Adipose tissue (tissue), 3 donors: Measurements from ENCODE around the gene ATR. TPM values are rescaled to one million over a fixed set of nuclear protein-coding genes. Genes with fewer than 3 reads are reported as not detected.
"Not testable (repeated sequence)": the region's sequence is repeated elsewhere in the genome, so short reads cannot be mapped to it uniquely, and the experiment has no call there.

Source experiments
- H3K27ac ChIP-seq: one replicate; pipeline ENCODE4 v1.5.1; 2013; ENCODE audit warnings: low read depth, low read length
- WGBS, 3 donors: extraction: QIAGEN DNeasy Blood & Tissue Kit; methylation state at CpG; one replicate each; pipeline ENCODE4 v1.1.7; 2013; 5-methylcytosine and 5-hydroxymethylcytosine counted together
- polyA plus RNA-seq, 3 donors: library from polyadenylated mRNA; stranded (reverse); fragments of 200-250 nt; gene quantifications; one replicate each; pipeline ENCODE4 v1.2.3, GENCODE V29; 2013
- donor health status: healthy with polysubstance abuse.
- donor health status: Bipolar disorder and iron deficiency.
- donor health status: healthy.

The ATR gene
- polyA plus RNA-seq: 10 to 100 TPM in 1 of 3 donors, 1 to 10 TPM in 2; 5.6 to 10.1 (median 7.8) TPM

DNA sequence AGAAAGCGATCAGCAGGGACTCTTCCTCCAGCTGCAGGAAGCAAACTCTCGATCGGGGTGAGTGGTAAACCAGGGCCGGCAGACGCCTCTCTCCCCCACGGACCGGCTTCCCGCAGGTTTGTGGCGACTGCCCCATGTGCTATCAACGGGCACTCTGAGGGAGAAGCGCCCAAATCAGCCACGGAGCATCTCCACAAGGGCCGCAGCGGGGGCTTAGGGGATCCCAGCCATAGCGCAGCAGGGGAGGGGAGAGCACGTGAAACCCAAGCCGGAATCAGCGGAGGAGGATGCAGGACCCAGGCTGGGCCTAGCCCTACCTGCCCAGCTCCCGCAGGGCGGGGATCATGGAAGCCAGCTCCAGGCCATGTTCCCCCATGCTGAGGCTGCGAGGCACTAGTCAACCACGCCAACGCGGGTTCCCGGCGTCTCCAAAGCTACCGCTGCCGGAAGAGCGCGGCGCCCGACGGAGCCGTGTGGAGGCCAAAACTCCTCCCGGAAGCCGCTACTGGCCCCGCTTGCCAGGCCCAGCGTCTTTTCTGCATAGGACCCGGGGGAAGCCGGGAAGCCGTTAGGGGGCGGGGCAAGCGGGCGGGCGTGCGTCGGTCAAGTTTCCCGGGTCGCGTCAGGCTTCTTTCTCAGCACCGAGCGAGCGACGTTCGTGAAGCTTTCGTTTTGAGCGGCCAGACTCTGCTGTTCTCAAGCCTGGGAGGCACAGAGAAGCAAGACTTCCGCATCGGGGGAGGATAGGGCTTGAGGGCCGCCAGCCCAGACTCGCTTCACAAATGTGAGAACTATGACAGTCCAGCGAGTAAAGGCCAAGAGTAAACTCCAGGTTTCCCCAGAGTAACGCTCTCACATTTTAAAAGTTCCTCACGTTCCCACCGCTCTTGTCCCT is at the start of gene ATR:
Gene ATR (minus strand): TSS at position 405 of the 895 bp plus-strand sequence. CDS start 29 bp downstream, at position 376.
- peak within 1 kb of the TSS; percentile 95 for H3K27ac ChIP-seq
- 0 to 1% (median 0%) methylated on average over 65 of the region's 65 CpGs for WGBS, 3 donors

DNA sequence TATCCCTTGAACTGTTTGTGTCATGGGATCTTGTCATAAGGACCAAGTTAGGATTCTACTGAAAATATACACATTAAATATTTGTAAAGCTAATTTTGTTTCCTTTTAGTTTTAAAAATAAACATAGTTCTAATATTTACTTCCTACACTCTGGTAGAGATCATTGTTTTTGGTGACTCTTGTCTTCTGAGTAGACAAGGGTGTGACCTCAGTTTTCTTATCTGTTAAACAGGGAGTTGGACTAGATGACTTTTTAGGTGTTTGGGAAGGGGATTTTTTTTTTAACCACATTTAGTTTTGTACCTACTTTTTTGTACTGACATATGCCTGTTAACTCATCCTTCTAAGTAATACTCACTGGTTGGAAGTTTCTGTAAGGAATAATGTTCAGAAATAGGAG is 48.4 kb upstream of the ATR start:
- H3K27ac ChIP-seq: no peak overlapping the region

DNA sequence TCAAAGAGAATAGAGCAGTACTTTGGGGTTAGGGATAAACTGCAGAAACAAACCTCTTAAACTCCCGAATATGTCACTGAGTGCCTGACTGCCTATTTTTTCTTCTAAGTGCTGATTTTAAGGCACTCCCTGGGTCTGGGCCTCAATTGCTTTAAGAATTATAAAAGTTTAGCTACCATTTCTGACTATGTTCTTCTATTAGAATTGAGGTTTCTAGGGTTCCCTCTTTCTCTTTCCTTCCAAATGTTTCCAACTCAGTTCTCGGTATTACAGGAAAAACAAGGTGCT is 46.6 kb upstream of the ATR start:
- 88 to 95% (median 92%) methylated on average over 2 of the region's 2 CpGs for WGBS, 3 donors

DNA sequence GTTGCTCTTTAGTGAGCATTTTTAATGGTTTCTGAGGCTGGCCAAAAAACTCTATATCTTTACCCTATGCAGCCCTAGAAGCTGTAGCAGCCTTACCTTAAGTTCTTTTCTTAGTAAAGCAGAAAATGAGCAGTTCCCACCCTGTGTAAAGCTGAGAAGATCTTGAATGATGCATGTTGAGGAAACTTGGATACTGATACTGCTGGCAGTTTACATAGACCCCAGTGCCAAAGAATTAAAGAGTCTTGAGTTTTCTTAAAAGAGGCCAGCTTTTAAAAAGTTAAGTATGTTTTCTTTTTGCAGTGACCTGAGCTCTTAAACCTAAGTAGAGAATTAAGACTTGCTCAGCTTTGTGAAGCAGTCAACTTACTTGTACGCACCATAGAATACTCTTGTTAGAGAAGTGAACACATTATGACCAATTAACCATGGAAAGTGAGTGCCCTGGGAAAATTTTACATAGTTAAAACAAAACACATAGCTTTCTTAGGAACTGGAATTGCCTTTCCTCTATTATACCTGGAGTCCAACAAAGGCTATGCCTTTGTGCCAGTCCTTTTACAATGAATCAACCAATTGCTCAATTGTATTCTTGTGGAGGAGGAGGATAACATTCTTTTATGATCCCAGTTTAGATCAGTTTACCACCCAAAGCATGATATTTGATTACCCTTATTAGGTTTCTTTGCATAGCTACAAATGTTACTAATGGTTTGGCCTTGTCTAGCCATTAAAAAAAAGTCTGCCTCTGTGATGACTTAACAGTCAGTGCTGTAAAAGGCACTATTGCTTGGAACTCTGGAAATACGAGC is 46.0 kb upstream of the ATR start:
- 83 to 92% (median 90%) methylated on average over 2 of the region's 2 CpGs for WGBS, 3 donors

More for the DNA sequence above, 46.6 kb upstream of the ATR start:
- no peak overlapping the region for H3K27ac ChIP-seq

DNA sequence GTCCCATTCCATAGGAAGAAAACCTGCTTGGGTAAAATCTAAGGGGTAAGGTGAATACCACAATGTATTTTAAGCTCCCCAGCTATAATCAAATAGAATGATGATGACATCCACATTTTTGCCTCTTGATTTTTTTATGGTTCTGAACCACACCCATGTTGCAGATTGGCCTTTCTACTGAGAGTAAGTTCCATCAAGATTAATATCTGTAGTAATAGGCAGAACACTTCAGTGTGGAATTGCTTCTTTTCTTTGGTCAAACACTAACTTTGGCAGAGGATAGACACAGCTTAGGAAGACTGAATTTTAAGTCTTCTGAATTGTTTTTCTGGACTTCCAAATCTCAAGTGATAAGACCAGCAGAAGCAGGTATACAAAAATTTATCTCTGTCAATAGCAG is 44.7 kb upstream of the ATR start:
- H3K27ac ChIP-seq: no peak overlapping the region

More for the DNA sequence above, 46.0 kb upstream of the ATR start:
- no peak overlapping the region for H3K27ac ChIP-seq

DNA sequence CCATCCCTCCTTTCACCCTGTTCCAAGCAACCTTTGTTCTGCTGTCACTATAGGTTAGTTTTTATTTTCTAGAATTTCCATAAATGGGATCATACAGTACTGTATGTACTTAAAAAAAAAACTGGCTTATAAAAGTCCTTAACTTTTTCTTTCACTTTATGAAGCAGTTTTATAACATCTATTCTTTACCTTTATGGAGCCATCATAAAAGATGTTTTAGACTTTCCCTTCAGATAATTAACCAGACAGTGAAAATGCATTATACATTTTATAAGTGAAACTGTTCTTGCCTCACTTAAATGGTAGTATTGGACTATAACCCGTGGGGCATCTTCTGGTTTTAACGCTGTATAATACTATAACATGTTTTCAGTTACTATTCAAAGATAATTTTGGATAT is 43.9 kb upstream of the ATR start:
- 90 to 94% (median 91%) methylated on average over 2 of the region's 2 CpGs for WGBS, 3 donors
- H3K27ac ChIP-seq: no peak overlapping the region

DNA sequence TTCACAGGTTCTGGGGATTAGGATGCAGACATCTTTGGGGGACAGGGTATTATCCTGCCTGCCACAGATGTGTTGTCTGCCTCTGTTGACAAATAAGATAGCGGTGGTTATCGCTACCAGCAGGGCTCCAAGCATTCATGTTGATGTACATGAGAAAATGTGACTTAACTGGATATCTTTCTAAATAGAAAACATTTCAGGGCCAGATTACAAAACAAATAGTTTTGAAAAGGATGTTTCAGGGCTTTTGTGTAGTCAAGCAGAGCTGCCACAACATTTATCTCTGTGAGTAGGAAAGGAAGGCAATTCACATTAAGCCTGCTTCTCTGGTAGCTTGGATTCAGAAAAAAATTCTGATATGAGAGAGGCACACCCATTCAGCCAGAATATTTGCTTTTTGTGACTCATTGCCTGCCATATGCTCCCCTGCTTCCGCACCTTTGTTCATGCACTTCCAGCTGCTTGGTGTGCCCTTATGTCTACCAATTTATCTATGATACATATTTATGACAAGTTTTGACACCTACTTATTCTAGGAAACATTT is 40.5 kb upstream of the ATR start:
- H3K27ac ChIP-seq: no peak overlapping the region
- 79 to 95% (median 91%) methylated on average over 3 of the region's 3 CpGs for whole genome bisulfite sequencing, 3 donors

DNA sequence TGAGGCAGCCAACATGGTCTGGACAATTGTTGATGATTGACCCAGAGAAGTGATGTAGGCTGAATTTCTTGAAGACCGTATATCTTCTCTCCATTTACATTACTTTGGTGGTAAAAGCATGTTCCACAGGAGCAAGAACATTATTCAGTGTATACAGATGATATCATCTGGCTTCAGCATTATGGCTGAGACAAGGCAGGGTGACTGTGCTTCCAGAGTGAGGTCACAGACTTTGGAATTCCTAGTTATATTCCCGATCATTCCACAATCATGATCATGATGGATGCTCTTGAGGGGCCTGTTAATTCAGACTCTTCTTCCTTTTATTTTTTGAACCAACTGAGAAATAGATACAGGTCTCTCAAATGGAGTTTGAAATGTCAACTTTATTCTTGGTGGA is 36.6 kb upstream of the ATR start:
- no peak overlapping the region for H3K27ac ChIP-seq
- 86 to 94% (median 86%) methylated on average over 2 of the region's 2 CpGs for WGBS, 3 donors

DNA sequence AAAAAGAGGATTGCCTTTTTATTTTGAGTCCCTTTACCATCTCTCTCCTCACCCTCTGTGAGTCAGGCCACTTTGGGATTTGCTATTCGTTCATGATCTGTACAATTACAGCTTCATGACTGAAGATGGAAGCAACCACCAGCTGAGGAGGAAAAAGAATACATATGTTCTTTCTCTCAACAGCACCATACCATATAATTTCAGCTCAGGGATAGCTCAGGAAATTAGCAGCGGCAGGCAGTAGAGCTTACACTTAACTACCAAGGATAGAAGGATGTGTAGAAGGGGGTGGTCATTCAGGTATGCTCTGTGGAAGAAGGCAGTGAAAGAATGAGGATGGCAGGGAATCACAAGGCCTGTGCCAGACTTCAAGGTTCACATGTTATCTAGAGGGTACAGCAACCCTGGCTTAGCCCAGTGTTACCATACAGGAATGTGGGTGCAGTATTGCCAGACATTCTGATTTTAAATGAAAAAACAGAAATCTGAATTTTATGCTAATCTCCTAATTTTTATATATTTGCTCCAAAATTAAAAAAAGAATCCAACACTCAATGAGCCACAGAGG is 35.6 kb upstream of the ATR start:
- no peak overlapping the region for H3K27ac ChIP-seq
- WGBS, 3 donors: 88 to 93% (median 90%) methylated on average over 2 of the region's 2 CpGs

DNA sequence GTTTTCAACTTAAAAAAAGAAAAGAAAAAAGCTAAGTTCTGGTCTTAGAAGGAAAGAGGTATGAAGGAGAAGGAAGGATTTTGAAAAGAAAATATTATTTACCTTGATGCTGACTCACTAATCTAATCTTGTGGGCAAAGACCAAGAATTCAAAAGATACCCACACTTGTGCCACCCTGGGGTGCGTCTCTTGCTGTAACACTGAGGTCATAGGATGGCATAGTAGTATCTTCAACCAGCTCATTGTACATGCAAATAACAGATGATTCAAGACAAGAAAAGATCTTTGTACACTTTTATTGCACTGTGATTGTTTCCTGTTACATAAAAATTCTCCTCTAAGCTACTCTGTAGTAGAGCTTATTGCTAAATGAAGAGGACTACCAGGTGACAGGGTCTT is 35.0 kb upstream of the ATR start:
- WGBS, 3 donors: 81 to 86% (median 83%) methylated on average over 1 of the region's 1 CpG

DNA sequence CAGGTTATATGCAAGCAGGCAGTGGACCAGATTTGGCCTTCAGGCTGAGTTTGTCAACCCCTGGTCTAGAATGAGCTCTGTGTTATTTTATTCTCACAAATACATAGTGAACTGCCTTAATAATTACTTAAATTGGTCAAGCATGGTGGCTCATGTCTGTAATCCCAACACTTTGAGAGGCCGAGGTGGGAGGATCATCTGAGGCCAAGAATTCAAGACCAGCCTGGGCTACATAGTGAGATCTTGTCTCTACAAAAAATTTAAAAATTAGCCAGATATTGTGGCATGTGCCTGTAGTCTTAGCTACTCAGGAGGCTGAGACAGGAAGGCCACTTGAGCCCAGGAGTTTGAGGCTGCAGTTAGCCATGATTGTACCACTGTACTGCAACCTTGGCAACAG is 32.7 kb upstream of the ATR start:
- 91 to 98% (median 92%) methylated on average over 1 of the region's 1 CpG for WGBS, 3 donors

More for the DNA sequence above, 35.0 kb upstream of the ATR start:
- H3K27ac ChIP-seq: no peak overlapping the region

DNA sequence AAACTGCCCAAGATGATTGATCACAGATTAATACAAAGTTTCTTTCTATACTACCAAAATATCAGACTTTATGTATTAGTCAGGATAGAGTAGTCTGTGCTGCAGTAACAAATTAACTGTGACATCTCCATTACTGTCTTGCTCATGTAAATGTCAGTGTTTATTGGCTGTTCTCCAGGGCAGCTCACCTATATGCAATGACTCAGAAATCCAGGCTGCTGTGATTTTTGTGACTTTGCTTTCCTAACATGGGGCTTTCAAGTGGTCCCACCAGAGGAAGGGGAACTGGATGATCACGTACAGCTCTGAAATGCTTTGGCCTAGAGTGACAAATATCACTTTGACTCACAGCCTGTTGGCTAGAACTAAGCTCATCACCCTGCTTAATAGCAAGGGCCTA is 30.6 kb upstream of the ATR start:
- 75 to 86% (median 77%) methylated on average over 1 of the region's 1 CpG for WGBS, 3 donors
- H3K27ac ChIP-seq: no peak overlapping the region

More for the DNA sequence above, 32.7 kb upstream of the ATR start:
- no peak overlapping the region for H3K27ac ChIP-seq

DNA sequence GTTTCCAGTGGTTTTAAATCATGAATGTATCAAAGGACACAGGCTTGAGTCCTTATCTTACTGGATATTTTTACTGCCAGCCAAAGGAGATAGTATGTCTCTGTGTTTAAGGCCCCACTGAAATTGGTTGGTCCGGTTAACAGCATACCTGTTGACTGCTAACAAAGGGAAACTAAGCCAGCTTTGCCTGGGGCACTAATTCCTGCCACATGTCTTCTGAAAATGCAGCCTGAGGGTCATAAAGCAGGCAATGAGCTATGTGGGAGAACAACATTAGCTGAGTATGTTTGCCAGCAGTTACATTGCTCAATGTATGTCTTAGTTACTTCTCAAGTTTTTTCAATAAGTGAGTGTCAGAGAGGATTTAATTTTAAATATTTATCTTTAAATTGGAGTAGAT is 30.1 kb upstream of the ATR start:
- H3K27ac ChIP-seq: no peak overlapping the region
- 84 to 100% (median 92%) methylated on average over 1 of the region's 1 CpG for WGBS, 3 donors

DNA sequence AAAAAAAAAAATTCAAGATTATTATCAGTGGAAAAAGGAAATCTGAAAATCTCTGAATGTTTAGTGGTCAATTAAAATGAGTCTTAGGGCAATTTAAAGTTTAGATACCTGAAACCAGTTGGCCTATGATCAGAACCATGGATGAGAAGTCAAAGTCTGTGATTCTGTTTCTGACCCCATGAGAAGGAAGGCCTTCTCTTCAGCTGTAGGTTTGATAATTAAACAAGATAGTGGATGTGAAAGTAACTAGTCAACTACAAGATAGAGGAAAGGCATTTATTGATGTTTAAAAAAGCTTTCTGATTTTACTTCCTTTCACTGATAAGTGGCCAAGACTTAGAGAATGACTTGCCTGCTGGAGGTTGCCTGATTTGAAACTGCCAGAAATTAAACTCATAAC is 26.4 kb upstream of the ATR start:
- H3K27ac ChIP-seq: no peak overlapping the region

DNA sequence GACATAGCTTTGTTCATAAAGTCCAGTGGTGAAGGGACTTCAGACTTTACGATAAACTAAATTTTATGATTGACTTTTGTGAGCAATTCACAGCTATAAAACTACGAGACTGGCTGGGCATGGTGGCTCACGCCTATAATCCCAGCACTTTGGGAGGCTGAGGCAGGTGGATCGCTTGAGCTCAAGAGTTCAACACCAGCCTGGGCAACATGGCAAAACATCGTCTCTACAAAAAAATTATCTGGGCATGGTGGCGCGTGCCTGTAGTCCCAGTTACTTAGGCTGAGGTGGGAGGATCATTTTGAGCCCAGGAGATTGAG is 24.8 kb upstream of the ATR start:
- WGBS, 3 donors: 88 to 95% (median 91%) methylated on average over 7 of the region's 7 CpGs
- H3K27ac ChIP-seq: not testable (repeated sequence)

DNA sequence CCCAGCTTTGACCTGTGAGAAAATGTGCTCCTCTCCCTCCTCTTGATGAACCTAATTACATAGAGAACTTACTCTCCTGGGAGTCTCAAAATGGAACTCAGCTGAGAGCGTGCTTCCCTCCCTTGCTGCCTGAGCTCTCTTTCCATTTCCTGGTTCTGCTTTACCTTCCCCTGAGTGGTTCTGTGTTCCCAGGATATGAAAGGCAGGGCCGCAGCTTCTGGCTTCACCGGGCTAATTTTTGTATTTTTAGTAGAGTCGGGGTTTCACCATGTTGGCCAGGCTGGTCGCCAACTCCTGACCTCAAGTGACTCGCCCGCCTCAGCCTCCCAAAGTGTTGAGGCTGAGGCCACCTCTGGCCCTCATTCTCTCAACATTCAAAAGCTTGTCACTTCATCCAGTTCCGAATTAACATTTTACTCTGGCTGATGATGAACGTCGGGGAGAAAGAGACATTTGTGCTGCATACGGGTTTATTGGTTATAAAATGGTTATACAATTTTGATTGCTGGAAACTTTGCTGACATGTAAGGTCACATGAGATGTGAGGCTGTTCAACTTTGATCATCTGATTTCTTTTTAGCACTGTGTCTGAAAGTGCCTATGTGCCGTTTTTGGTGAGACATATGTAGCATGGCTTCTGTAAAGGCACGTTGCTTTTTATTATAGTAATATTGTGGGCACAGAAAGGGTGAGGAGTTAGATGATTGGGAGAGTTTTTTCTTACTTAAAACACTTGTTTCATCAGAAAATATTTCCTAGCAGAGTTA is 24.3 kb upstream of the ATR start:
- no peak overlapping the region for H3K27ac ChIP-seq
- WGBS, 3 donors: 87 to 89% (median 89%) methylated on average over 13 of the region's 13 CpGs

DNA sequence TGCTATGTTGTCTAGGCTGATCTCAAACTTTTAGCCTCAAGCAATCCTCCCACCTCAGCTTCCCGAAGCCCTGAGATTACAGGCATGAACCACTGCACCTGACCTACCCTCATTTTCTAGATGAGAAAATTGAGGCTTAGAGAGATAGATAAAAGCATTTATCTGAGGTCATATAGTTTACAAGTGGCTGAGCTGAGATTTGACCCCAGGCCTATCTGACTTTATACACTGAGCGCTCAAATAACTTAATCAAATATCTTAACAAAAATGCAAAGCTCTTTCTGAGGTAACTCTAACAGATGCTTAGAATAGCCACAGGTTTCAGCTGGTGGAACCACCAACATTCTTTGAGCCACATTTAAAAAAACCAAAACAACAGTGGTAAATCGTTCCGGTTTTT is 23.2 kb upstream of the ATR start:
- WGBS, 3 donors: 86 to 87% (median 87%) methylated on average over 4 of the region's 4 CpGs
- H3K27ac ChIP-seq: no peak overlapping the region

DNA sequence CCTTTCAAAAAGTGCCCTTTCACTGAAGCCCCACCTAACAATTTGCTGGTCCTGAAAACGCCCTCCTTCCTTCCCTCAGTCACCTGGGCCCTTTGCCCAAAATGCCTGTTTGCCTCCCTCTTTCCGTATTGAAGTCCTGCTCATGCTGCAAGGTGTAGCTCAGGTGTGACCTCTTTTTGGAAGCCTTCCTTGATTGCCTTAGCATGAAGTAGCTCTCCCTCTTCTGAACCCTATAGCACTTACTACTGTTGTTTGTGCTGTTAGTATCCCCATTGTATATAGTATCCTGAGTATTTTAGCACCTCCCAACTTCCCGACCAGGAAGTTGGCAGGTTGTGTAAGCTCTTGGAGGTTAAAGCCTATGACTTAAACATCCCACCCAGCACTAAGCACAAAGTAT is 19.4 kb upstream of the ATR start:
- WGBS, 3 donors: 36 to 71% (median 61%) methylated on average over 3 of the region's 3 CpGs
- no peak overlapping the region for H3K27ac ChIP-seq

DNA sequence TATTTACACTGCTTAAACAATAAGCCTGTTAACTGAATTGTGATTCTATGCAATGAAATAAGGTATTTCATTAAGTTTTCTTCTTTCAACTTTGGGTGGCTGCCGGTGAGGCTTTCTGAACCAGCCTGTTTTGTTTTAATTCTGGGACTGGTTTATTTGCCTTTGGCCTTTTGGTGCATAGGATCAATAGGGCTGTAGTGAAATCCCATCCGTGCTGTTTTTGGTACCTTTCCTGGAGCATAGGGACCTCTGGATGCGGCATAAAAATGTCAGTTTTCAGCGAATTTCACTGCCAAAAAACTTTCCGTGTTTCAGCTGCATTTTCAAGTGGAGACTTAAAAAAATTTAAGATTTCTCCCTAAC is 18.2 kb upstream of the ATR start:
- H3K27ac ChIP-seq: no peak overlapping the region
- WGBS, 3 donors: 4 to 9% (median 8%) methylated on average over 5 of the region's 5 CpGs
